GM18499 (cell line): ENCODE measurements around the gene TENM3.

Experiments used
- ATAC-seq: cut with Tn5 transposase; IDR thresholded peaks from one replicate; pipeline ENCODE4 v1.9.1; 2021; ENCODE audit warnings: moderate number of reproducible peaks; ENCODE audit not compliant: insufficient read depth, unreplicated experiment

The TENM3 gene

GRCh38 chr4:182432819-182433218 is 189.6 kb downstream of the TENM3 start:
- no peak for ATAC-seq

DNA sequence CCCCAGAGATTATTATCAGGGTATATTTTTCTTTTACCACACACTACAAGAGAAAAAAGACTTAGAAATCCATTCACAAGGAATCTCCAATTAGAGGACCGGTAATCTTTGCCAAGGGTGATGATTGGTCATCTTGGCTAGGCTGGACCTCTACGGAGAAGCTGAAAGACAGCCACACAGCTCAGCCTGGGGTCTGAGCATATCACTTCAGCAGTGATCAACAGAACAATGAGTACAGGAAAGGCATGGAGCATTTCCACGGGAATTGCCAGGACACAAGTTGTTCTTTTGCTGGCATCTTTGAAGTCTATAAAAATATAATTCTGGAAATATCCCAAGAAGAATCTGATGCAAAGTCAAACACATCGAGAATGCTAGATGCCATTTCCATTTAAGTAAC is 191.5 kb downstream of the TENM3 start:
- no peak for ATAC-seq

- no peak for ATAC-seq
Measured at GRCh38 chr4:182435401-182435800, 192.2 kb downstream of the TENM3 start.

GRCh38 chr4:182443070-182443469 is 199.9 kb downstream of the TENM3 start:
- ATAC-seq: no peak

DNA sequence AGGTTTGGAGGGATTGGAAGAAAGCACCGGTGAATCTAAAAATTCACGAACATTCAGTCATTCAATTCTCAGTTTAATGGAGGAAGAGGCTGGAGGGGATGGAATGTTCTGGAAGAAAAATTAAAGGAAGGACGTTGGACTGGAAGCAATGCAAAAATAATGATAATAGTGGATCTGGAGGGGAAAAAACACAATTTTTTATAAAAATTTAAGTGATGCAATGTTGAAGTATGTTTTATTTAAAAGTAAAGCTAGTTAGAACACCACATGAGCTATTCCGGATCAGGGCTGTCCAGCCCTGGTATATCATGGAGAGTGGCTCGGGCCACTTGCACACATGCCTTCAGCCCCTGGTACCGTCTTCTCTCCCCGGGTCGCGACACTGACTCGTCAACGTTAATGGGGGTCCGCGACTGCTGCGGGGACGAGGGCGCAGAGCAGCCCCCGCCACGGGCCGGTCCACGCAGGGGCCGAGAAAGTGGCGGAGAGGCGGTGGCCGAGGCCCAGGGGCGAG is 204.6 kb downstream of the TENM3 start:
- ATAC-seq: no peak

GRCh38 chr4:182448281-182449151 is 205.3 kb downstream of the TENM3 start:
- ATAC-seq: peak; percentile 49

GRCh38 chr4:182449186-182449929 is 206.2 kb downstream of the TENM3 start:
- ATAC-seq: no peak

- ATAC-seq: no peak
Measured at GRCh38 chr4:182449930-182450439, 206.8 kb downstream of the TENM3 start.

GRCh38 chr4:182451441-182451840 is 208.2 kb downstream of the TENM3 start:
- no peak for ATAC-seq

DNA sequence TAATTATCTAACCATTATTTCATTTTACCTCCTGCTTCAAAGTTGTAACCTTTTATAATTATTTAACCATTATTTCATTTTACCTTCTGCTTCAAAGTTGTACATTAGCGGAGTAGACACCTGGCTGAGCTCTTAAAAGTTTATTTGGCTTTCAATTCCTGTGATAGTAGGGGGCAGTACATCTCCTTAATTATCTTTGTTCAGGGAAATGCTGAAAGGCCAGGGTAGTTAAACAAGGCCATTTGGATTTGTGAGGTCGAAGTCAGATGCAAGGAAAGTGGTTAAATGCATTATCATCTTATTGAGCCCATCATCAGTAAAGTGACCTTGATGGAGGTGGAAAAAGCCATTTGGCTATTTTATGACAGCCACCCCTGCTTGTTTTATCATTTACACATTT is 210.6 kb downstream of the TENM3 start:
- ATAC-seq: no peak

GRCh38 chr4:182454440-182455013 is 211.3 kb downstream of the TENM3 start:
- no peak for ATAC-seq

- no peak for ATAC-seq
Measured at GRCh38 chr4:182465114-182465513, 221.9 kb downstream of the TENM3 start.

DNA sequence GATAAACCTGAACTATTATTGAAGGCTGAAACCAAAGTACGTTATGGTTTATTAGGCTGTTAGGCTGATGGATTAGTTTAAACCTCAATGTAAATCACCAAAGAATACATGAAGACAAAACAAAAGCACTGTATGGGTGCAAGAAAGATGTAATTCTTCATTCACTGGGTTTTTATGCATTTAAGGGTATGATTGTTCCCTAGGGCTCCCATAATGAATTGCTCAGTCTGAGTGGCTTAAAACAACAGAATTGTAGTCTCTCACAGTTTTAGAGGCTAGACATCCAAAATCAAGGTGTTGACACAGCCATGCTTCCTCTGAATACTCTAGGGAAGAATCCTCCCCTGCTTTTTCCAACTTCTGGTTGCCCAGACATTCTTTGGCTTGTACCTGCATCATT is 222.8 kb downstream of the TENM3 start:
- no peak for ATAC-seq

- no peak for ATAC-seq
Measured at GRCh38 chr4:182470215-182470614, 227.0 kb downstream of the TENM3 start.

DNA sequence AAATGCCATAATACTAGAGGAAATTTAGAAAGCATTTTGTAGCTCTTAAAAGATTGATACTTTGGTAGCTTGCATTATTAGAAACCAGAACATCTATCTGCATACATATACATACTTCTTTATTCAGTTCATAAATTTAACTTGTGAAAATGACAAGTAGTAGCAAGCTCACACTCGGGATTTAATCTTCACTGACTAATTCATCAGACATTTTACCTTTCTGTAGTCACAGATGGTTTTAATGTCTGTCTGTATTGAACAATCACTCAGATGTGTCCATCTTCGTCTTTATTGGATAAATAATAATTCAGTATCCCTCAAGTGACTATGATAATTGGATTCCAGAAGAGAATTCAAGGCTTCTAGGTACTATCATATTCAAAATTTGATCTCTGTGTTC is 232.3 kb downstream of the TENM3 start:
- ATAC-seq: no peak

GRCh38 chr4:182478475-182478874 is 235.3 kb downstream of the TENM3 start:
- ATAC-seq: no peak

- no peak for ATAC-seq
Measured at GRCh38 chr4:182483685-182484084, 240.5 kb downstream of the TENM3 start.

DNA sequence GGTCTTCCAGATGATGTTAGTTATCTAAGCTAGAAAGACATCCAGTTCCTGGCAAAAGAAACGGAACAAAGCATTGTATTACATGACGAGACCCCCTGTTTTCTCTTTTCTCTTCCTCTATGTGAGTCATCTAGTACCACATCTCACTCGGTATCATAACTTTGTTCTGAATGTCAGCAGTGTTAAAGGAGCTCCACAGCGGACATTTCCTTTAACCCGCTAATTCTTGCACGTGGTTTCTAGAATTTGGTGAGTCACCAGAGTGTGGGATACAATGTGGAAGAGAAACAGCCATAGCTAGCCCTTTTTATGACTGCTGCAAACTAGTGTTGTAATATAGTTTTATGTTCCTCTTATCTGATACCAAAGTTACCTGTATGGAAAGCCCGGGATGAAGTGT is 243.7 kb downstream of the TENM3 start:
- ATAC-seq: no peak

GRCh38 chr4:182488896-182489295 is 245.7 kb downstream of the TENM3 start:
- no peak for ATAC-seq

DNA sequence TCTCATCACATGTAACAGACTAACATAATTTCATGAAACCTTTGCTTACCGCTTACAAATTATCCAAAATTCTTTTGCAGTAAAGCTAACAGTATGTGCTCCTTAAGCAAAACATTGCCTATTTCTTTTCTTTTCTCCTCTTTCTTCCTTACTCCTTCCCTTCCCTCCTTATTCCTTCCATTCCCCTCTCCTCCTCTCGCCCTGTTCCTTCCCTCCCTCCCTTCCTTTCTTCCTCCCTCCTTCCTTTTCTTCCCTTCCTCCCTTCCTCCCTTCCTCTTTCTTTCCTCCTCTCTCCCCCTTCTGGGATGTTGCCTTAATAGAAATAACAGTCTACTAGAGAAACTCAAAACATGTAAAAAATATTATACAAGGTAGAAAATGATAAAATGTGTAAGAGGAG is 246.4 kb downstream of the TENM3 start:
- no peak for ATAC-seq

DNA sequence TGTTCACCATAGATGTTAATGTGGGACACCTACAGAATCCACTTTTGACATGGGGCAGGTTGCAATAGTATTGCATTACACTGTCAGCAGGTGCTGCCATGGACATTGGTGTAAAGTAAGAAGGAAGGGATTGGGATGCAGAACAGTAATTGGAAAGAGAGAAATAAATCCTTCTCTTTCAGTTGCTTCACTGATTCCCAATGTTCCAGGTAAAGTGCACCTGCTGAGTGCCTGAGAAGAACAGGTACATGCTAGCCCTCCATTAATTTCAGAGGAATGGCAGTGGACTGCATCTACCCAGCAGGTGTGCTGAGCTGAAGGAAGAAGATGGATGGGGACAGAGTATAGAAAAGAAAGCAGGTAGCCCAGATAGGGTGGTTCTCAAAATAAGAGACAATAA is 248.5 kb downstream of the TENM3 start:
- no peak for ATAC-seq
